Measurements from ENCODE around the gene NME3. TPM values are rescaled to one million over a fixed set of nuclear protein-coding genes. Genes with fewer than 3 reads are reported as not detected.

Gene NME3
- total RNA-seq, 1 experiment from 2014 or later, result 76.9 TPM

DNA sequence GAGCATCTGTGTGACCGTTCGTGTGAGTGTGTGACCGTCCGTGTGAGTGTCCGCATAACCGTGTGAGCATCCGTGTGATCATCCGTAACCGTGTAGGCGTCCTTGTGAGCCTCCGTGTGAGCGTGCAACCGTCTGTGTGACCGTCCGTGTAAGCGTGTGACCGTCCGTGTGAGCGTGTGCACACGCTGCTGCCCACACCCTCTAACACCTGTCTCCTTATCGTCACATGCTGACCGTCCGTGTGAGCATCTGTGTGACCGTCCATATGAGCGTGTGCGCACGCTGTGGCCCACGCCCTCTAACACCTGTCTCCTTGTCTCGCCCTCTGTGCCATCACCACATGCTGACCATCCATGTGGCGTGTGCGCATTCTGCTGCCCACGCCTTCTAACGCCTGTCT is 31.1 kb downstream of the NME3 start:
- Histone ChIP-seq H2AFZ (ENCODE audit: low read length) (no peak overlapping the region), H3K18ac (ENCODE audit: insufficient read length, low read depth, low read length) (no peak overlapping the region), H3K14ac (ENCODE audit: insufficient read depth, low read length) (no peak overlapping the region), H3K23ac (ENCODE audit: insufficient read length, low read depth, low read length) (no peak overlapping the region), H2BK5ac (ENCODE audit: insufficient read length, low read length) (no peak overlapping the region), H2BK20ac (ENCODE audit: low read depth, low read length, poor library complexity, severe bottlenecking) (no peak overlapping the region), H3K56ac (ENCODE audit: insufficient read length, low read depth, low read length) (no peak overlapping the region), H3K27ac (ENCODE audit: insufficient read length, low read depth, low read length) (no peak overlapping the region), H2BK15ac (ENCODE audit: low read depth, low read length) (no peak overlapping the region), H3K4me2 (ENCODE audit: insufficient read depth, insufficient read length, low read length) (no peak overlapping the region), H4K20me1 (ENCODE audit: control insufficient read depth, insufficient read depth, insufficient read length) (peaks cover 3% of the 10 kb centered on the region), H2BK12ac (ENCODE audit: insufficient read length, low read depth, low read length) (no peak overlapping the region), H3K23me2 (ENCODE audit: insufficient read length, low read depth, low read length, poor library complexity, severe bottlenecking) (no peaks in the 10 kb centered on the region), H3K4ac (ENCODE audit: low read depth, low read length) (no peak overlapping the region), H3K9ac (ENCODE audit: extremely low read depth, insufficient read length, low read length) (no peak overlapping the region), H3K4me1 (ENCODE audit: insufficient read depth, low read length) (no peaks in the 10 kb centered on the region), H4K8ac (replicated peaks; ENCODE audit: insufficient read length, low read depth, low read length) (no peak overlapping the region), H3T11ph (ENCODE audit: low read length) (no peak overlapping the region), H3K79me2 (ENCODE audit: insufficient read depth, low read length) (no peaks in the 10 kb centered on the region), H4K5ac (ENCODE audit: insufficient read length, low read depth, low read length) (no peak overlapping the region), H4K91ac (ENCODE audit: insufficient read length, low read depth, low read length) (no peak overlapping the region), H3K79me1 (ENCODE audit: insufficient read depth, low read depth, low read length, poor library complexity, severe bottlenecking) (no peaks in the 10 kb centered on the region), H2BK120ac (ENCODE audit: low read depth, low read length, poor library complexity, severe bottlenecking) (no peak overlapping the region), H3K27me3 (ENCODE audit: insufficient read depth, low read length) (no peaks in the 10 kb centered on the region), H2AK5ac (ENCODE audit: insufficient read length, low read length) (no peak overlapping the region), H3K9me3 (ENCODE audit: control insufficient read depth, low read depth, low read length) (peaks cover 15% of the 10 kb centered on the region)
- no CpG with 5 or more reads among the region's 33 CpGs for WGBS (ENCODE audit: extremely low coverage, insufficient read length, low lambda C conversion rate)
- H3K36me3 Mint-ChIP-seq (ENCODE audit: insufficient read depth in 1 of 3, low read depth in 3 of 3), result peaks cover 0 to 3% (median 0%) of the 10 kb centered on the region in 3 experiments; a peak in 3 of 7 replicates
- no peak for DNase-seq
- H3K4me3 Mint-ChIP-seq, result no peak overlapping the region
- no peaks in the 10 kb centered on the region; the same call in 1 of the 2 replicates for H3K27me3 Mint-ChIP-seq (ENCODE audit: low read depth)
- H3K4me1 Mint-ChIP-seq, result no peaks in the 10 kb centered on the region
- no peaks in the 10 kb centered on the region for H3K9me3 Mint-ChIP-seq
- TF ChIP-seq, protein P1, sequence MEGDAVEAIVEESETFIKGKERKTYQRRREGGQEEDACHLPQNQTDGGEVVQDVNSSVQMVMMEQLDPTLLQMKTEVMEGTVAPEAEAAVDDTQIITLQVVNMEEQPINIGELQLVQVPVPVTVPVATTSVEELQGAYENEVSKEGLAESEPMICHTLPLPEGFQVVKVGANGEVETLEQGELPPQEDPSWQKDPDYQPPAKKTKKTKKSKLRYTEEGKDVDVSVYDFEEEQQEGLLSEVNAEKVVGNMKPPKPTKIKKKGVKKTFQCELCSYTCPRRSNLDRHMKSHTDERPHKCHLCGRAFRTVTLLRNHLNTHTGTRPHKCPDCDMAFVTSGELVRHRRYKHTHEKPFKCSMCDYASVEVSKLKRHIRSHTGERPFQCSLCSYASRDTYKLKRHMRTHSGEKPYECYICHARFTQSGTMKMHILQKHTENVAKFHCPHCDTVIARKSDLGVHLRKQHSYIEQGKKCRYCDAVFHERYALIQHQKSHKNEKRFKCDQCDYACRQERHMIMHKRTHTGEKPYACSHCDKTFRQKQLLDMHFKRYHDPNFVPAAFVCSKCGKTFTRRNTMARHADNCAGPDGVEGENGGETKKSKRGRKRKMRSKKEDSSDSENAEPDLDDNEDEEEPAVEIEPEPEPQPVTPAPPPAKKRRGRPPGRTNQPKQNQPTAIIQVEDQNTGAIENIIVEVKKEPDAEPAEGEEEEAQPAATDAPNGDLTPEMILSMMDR (conservative IDR thresholded peaks at IDR 0.05), result no peak
- H3K27ac Mint-ChIP-seq, result no peak overlapping the region

Measured in H9 (cell line).